Fibroblast of lung (primary cell): ENCODE results near the gene ASPHD2.

ENCODE experiments used
- EZH2 ChIP-seq: IDR thresholded peaks from 2 replicates; pipeline ENCODE4 v1.5.1; 2012; ENCODE audit warnings: low read length, control low read depth, mild to moderate bottlenecking; ENCODE audit errors: missing control alignments
- TF ChIP-seq, protein P1 (sequence below), 2 donors: IDR thresholded peaks in 1 of 2; conservative IDR thresholded peaks in 1 of 2; 1 replicate in 1 of 2; 2 replicates in 1 of 2; pipeline ENCODE4 v1.5.1; 2011 to 2012; ENCODE audit warnings: low read length in 2 of 2, control low read depth in 1 of 2, inconsistent platforms in 1 of 2, low read depth in 1 of 2, mild to moderate bottlenecking in 1 of 2

DNA sequence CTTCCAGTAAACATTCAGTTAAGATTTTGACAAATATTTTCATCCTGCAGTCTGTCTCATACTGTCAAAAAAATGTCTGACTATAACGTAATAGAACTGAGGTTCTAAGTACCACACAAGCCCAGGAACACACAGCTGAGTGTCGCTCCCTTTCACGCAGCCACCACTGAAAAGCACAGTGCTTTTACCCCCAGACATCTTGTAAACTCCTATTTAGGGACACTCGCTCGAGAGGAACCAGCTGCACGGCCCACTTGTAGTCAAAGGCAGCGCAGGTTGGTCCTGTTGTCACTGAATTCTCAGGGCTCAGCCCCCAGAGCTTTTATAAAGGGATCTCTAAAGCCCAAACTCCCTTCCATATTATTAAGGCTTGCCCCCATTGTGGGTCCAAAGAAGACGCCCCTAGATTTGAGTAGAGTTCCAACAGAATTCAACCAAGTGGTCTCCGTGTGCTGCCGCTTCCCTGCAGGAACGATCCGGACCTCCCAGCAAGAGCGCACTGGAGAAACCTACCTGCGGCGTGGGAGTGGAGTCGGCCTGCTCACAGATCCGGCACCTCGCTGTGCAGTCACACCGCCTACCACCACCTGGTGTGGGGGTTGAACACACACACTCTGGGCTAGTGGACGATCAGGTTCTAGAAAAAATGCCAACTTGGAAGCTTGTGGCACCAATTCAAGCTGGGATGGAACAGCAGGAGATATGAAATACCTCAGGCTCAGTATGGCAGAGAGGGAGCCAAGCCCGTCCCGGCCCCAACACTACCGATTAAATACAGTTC is 23.4 kb downstream of the ASPHD2 start:
- TF ChIP-seq, protein P1, sequence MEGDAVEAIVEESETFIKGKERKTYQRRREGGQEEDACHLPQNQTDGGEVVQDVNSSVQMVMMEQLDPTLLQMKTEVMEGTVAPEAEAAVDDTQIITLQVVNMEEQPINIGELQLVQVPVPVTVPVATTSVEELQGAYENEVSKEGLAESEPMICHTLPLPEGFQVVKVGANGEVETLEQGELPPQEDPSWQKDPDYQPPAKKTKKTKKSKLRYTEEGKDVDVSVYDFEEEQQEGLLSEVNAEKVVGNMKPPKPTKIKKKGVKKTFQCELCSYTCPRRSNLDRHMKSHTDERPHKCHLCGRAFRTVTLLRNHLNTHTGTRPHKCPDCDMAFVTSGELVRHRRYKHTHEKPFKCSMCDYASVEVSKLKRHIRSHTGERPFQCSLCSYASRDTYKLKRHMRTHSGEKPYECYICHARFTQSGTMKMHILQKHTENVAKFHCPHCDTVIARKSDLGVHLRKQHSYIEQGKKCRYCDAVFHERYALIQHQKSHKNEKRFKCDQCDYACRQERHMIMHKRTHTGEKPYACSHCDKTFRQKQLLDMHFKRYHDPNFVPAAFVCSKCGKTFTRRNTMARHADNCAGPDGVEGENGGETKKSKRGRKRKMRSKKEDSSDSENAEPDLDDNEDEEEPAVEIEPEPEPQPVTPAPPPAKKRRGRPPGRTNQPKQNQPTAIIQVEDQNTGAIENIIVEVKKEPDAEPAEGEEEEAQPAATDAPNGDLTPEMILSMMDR (conservative IDR thresholded peaks at IDR 0.05 in 1 of 2, IDR thresholded peaks at IDR 0.05 in 1 of 2; ENCODE audit: low read depth in 1 of 2, low read length in 2 of 2): no peak
- no peak for TF ChIP-seq EZH2
